Glutamatergic neuron (in vitro differentiated cells): ENCODE results near the gene CYP4Z1. TPM values are rescaled to one million over a fixed set of nuclear protein-coding genes. Genes with fewer than 3 reads are reported as not detected.

Experiments used
- DNase-seq: peaks from one replicate; pipeline ENCODE4 v3.0.0; 2022
- H3K27ac Mint-ChIP-seq: one replicate; pipeline ENCODE4 v1.8.0; 2020; ENCODE audit warnings: mild to moderate bottlenecking, mixed read lengths, inconsistent platforms; ENCODE audit not compliant: unreplicated experiment
- H3K27me3 Mint-ChIP-seq: one replicate; pipeline ENCODE4 v1.8.0; 2020; ENCODE audit warnings: mild to moderate bottlenecking, moderate library complexity, mixed read lengths, inconsistent platforms; ENCODE audit not compliant: unreplicated experiment
- H3K36me3 Mint-ChIP-seq: one replicate; pipeline ENCODE4 v1.8.0; 2020; ENCODE audit warnings: mild to moderate bottlenecking, mixed read lengths, inconsistent platforms; ENCODE audit not compliant: unreplicated experiment
- H3K4me1 Mint-ChIP-seq: one replicate; pipeline ENCODE4 v1.8.0; 2020; ENCODE audit warnings: mild to moderate bottlenecking, low read depth, mixed read lengths, inconsistent platforms; ENCODE audit not compliant: unreplicated experiment
- H3K4me3 Mint-ChIP-seq: one replicate; pipeline ENCODE4 v1.8.0; 2020; ENCODE audit warnings: mild to moderate bottlenecking, mixed read lengths, inconsistent platforms; ENCODE audit not compliant: unreplicated experiment
- H3K9me3 Mint-ChIP-seq: one replicate; pipeline ENCODE4 v1.8.0; 2020; ENCODE audit warnings: mild to moderate bottlenecking, moderate library complexity, mixed read lengths, inconsistent platforms; ENCODE audit not compliant: unreplicated experiment
- total RNA-seq: library from RNA; stranded (reverse); fragmentation: NEBNext Ultra II Directional; extraction: Animal tissue kit (Norgen Biotek cat#: 25700); gene quantifications from one replicate; pipeline ENCODE4 v1.2.1, GENCODE V29; 2021; ENCODE audit not compliant: unreplicated experiment
- TF ChIP-seq, protein P1 (sequence below): fragments of 200-600 bp; sonication (generic); IDR thresholded peaks from one replicate; pipeline ENCODE4 v1.5.0; 2021; ENCODE audit not compliant: partially characterized antibody, unreplicated experiment

CYP4Z1 gene
- total RNA-seq, 1 donor from 2014 or later: not detected

DNA sequence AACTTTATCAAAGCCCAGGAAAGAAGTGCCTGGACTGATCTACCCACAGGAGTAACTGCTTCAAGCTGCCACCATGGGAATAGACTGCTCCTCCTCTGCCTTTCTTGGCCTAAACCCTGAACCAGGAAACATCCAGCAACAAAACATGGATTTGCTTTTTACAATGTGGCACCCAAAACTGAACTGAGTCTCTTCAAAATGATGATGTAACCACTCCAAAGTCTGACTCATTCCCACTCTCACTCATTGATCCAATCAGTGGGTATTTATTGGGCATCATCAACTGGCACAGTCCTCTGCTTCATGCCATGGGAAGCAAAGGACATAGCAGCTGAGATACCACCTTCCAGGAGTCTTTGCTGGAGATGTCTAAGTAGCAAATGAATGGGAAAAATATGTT, 93.7 kb downstream of the CYP4Z1 start:
- DNase-seq: no peak
- H3K36me3 Mint-ChIP-seq: peaks cover 5% of the 10 kb centered on the region
- peaks cover 4% of the 10 kb centered on the region for H3K27me3 Mint-ChIP-seq
- no peaks in the 10 kb centered on the region for H3K9me3 Mint-ChIP-seq
- H3K4me3 Mint-ChIP-seq: no peak overlapping the region
- no peaks in the 10 kb centered on the region for H3K4me1 Mint-ChIP-seq
- H3K27ac Mint-ChIP-seq: no peak overlapping the region
- TF ChIP-seq, protein P1, sequence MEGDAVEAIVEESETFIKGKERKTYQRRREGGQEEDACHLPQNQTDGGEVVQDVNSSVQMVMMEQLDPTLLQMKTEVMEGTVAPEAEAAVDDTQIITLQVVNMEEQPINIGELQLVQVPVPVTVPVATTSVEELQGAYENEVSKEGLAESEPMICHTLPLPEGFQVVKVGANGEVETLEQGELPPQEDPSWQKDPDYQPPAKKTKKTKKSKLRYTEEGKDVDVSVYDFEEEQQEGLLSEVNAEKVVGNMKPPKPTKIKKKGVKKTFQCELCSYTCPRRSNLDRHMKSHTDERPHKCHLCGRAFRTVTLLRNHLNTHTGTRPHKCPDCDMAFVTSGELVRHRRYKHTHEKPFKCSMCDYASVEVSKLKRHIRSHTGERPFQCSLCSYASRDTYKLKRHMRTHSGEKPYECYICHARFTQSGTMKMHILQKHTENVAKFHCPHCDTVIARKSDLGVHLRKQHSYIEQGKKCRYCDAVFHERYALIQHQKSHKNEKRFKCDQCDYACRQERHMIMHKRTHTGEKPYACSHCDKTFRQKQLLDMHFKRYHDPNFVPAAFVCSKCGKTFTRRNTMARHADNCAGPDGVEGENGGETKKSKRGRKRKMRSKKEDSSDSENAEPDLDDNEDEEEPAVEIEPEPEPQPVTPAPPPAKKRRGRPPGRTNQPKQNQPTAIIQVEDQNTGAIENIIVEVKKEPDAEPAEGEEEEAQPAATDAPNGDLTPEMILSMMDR: no peak

DNA sequence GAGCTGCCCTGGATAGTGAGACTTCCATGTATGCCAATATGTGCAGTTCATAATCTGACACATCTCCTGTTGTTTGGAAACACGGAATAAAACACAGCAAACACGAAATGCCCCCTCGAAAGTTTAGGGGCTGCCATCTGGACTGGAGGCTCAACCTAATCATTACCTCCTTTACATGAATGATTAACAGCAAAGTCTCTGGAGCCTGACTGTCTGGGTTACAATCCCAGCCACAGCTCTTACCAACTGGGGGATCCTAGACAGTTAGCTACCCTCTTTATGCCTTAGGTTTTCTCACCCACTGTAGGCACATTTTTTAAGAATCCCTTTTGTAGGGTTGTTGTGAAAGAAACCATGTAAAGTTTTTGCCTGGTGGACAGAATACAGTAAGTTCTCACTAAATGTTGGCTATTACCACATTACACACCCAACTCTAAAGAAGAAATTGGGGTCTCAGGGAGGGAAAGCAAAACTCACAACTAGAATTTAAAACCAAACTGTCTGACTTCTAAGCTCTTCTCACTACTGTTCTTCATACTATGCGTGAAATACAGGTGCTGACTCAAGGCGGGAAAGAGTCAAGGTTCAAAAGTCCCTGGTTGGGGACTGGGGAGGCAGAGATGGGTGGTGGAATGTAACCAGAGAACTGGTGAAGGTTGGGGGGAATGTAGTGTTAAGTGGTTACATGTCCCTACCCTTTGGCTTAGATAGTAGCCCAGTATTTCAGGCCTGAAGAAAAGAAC, 94.4 kb downstream of the CYP4Z1 start:
- TF ChIP-seq, protein P1: no peak
- Mint-ChIP-seq H3K4me1 (no peaks in the 10 kb centered on the region), H3K36me3 (peaks cover 5% of the 10 kb centered on the region), H3K27ac (no peak overlapping the region), H3K27me3 (peaks cover 4% of the 10 kb centered on the region), H3K9me3 (no peaks in the 10 kb centered on the region), H3K4me3 (no peak overlapping the region)
- no peak for DNase-seq

DNA sequence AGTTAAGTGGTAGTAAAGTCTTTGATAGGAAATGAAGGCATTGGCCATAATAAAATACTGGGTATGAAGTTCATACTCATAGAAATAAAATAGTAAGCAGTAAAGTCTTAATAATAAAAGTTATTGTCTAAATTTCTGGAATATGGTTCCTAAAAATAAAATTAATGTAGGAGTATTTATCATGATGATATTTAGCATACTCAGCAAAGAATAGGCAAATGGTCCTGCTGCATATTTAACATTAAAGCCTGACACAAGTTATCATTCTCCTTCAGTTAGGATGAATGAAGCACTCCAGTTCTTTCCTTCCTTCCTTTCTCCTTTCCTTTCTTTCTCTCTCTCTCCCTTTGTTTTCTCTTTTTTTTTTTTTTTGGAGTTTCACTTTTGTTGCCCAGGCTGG, 97.5 kb downstream of the CYP4Z1 start:
- peaks cover 5% of the 10 kb centered on the region for H3K9me3 Mint-ChIP-seq
- peaks cover 5% of the 10 kb centered on the region for H3K36me3 Mint-ChIP-seq
- H3K4me3 Mint-ChIP-seq: no peak overlapping the region
- TF ChIP-seq, protein P1: no peak
- peaks cover 5% of the 10 kb centered on the region for H3K27me3 Mint-ChIP-seq
- no peaks in the 10 kb centered on the region for H3K4me1 Mint-ChIP-seq
- DNase-seq: no peak
- no peak overlapping the region for H3K27ac Mint-ChIP-seq

Other genes with a start within 250 kb of the CYP4Z1 start
- gene CYP4A11, start 125.8 kb upstream of the CYP4Z1 start, total RNA-seq: 0.71 TPM
- 0.81 TPM for gene CYP4X1, start 43.6 kb upstream of the CYP4Z1 start, total RNA-seq
- 0.17 TPM for gene CYP4A22, start 70.2 kb downstream of the CYP4Z1 start, total RNA-seq
- gene PDZK1IP1, start 122.8 kb downstream of the CYP4Z1 start, total RNA-seq: not detected
- 2.1 TPM for gene TAL1, start 165.0 kb downstream of the CYP4Z1 start, total RNA-seq
- 5.4 TPM for gene STIL, start 246.9 kb downstream of the CYP4Z1 start, total RNA-seq